Measurements from ENCODE around the gene RARG.
A peak's percentile ranks its signal among the peaks of the same experiment; 100 is the strongest.
"Not testable (repeated sequence)": the region's sequence is repeated elsewhere in the genome, so short reads cannot be mapped to it uniquely, and the experiment has no call there.

Gene RARG

GRCh38 chr12:53177447-53177846 is 54.6 kb downstream of the RARG start:
- H3K4me3 ChIP-seq (ENCODE audit: extremely low read depth, insufficient read depth, low read length, poor library complexity, severe bottlenecking); H3K27ac ChIP-seq (ENCODE audit: low read depth, low read length, severe bottlenecking); H3K36me3 ChIP-seq (ENCODE audit: control insufficient read depth, insufficient read depth, low read length); H3K9me3 ChIP-seq (ENCODE audit: control insufficient read depth, low read length): not testable (repeated sequence)
- H3K4me1 ChIP-seq (ENCODE audit: control insufficient read depth, insufficient read depth, low read length, poor library complexity, severe bottlenecking), result peaks cover 16% of the 10 kb centered on the region
- 100% methylated on average over 3 to 4 of the region's 6 CpGs for WGBS, 2 experiments (ENCODE audit: insufficient coverage in 2 of 2)

DNA sequence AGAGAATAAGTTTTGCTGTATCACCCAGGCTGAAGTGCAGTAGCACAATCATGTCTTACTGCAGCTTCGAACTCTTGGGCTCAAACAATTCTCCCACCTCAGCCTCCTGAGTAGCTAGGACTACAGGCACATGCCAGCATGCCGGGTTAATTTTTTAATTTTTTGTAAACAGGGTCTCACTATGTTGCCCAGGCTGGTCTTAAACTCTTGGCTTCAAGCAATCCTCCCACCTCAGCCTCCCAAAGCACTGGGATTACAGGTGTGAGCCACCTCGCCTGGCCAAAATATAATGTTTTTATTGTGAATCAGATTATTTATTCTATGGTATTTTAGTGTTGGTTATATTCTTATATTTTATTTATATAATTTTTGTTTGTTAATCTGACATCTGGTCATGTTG is 55.3 kb downstream of the RARG start:
- H3K27ac ChIP-seq (ENCODE audit: low read depth, low read length, severe bottlenecking), result no peak overlapping the region
- no peak overlapping the region for H3K4me3 ChIP-seq (ENCODE audit: extremely low read depth, insufficient read depth, low read length, poor library complexity, severe bottlenecking)
- peaks cover 15% of the 10 kb centered on the region for H3K4me1 ChIP-seq (ENCODE audit: control insufficient read depth, insufficient read depth, low read length, poor library complexity, severe bottlenecking)
- 100% methylated on average over 2 of the region's 3 CpGs for WGBS, 2 experiments (ENCODE audit: insufficient coverage in 2 of 2)
- no peaks in the 10 kb centered on the region for H3K9me3 ChIP-seq (ENCODE audit: control insufficient read depth, low read length)
- peaks cover 4% of the 10 kb centered on the region for H3K36me3 ChIP-seq (ENCODE audit: control insufficient read depth, insufficient read depth, low read length)

DNA sequence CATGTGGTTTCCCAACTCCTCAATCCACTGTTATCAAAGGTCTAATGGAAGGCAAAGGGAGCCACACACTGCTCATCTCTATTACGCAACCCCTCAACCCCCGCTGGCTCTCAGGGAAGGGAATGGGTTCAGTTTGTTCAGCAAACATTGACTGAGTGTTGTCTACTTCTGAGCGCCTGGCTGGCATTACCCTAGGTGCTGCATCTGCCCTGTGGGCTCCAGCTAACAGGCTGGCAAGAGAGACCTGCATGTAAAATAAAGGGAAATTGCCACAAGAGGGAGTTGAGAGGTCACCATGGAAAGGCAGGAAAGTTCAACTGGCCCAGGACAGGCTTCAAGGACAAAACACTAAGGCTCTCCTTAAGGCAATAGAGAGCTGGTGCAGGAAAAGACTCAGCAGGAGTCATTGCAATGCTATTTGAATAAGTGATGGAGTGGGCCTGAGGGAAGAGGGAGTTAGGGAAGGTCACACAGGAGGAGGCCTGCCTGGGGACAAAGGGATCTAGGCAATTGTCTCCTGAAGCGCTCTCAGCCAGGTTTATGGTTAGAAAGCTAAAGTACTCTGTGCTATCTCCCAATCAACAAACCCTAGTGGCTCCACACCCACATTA is 57.0 kb downstream of the RARG start:
- 17 to 26% methylated on average over 1 to 4 of the region's 4 CpGs for WGBS, 2 experiments (ENCODE audit: insufficient coverage in 2 of 2)
- peak overlapping the region; percentile 58 for H3K27ac ChIP-seq (ENCODE audit: low read depth, low read length, severe bottlenecking)
- H3K36me3 ChIP-seq (ENCODE audit: control insufficient read depth, insufficient read depth, low read length), result peaks cover 10% of the 10 kb centered on the region
- H3K4me1 ChIP-seq (ENCODE audit: control insufficient read depth, insufficient read depth, low read length, poor library complexity, severe bottlenecking), result peaks cover 20% of the 10 kb centered on the region
- H3K4me3 ChIP-seq (ENCODE audit: extremely low read depth, insufficient read depth, low read length, poor library complexity, severe bottlenecking), result no peak overlapping the region
- no peaks in the 10 kb centered on the region for H3K9me3 ChIP-seq (ENCODE audit: control insufficient read depth, low read length)

- peaks cover 20% of the 10 kb centered on the region for H3K4me1 ChIP-seq (ENCODE audit: control insufficient read depth, insufficient read depth, low read length, poor library complexity, severe bottlenecking)
- H3K4me3 ChIP-seq (ENCODE audit: extremely low read depth, insufficient read depth, low read length, poor library complexity, severe bottlenecking), result no peak overlapping the region
- WGBS, 2 experiments (ENCODE audit: insufficient coverage in 2 of 2), result 76 to 87% methylated on average over 4 to 8 of the region's 10 CpGs
Measured at GRCh38 chr12:53173085-53173715, 58.8 kb downstream of the RARG start.

DNA sequence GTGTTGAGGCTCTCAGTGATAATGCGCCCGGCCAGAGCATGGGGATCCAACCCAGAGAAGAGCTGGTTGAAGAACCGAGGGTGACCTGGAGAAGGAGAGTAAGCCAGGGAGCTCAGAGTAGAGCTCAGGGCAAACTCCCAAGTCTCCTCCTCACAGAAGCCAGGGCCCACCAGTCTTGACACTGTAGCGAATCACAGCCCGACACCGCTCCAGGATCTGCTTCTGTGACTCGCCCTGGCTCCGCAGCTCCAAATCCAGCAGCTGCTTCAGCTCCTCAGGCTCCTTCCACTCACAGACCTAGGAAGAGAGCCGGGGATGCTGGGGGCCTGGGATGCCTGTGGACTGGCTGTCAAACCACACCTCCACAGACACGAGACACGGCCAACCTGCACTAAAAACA is 59.7 kb downstream of the RARG start:
- Histone ChIP-seq H3K27ac (ENCODE audit: low read depth, low read length, severe bottlenecking) (no peak overlapping the region), H3K4me3 (ENCODE audit: extremely low read depth, insufficient read depth, low read length, poor library complexity, severe bottlenecking) (no peak overlapping the region), H3K4me1 (ENCODE audit: control insufficient read depth, insufficient read depth, low read length, poor library complexity, severe bottlenecking) (peaks cover 20% of the 10 kb centered on the region), H3K9me3 (ENCODE audit: control insufficient read depth, low read length) (no peaks in the 10 kb centered on the region), H3K36me3 (ENCODE audit: control insufficient read depth, insufficient read depth, low read length) (peaks cover 15% of the 10 kb centered on the region)
- WGBS, 2 experiments (ENCODE audit: insufficient coverage in 2 of 2), result 94 to 100% methylated on average over 2 to 8 of the region's 11 CpGs

More at GRCh38 chr12:53173085-53173715, 58.8 kb downstream of the RARG start:
- H3K9me3 ChIP-seq (ENCODE audit: control insufficient read depth, low read length), result no peaks in the 10 kb centered on the region
- H3K36me3 ChIP-seq (ENCODE audit: control insufficient read depth, insufficient read depth, low read length), result peaks cover 15% of the 10 kb centered on the region
- H3K27ac ChIP-seq (ENCODE audit: low read depth, low read length, severe bottlenecking), result no peak overlapping the region

DNA sequence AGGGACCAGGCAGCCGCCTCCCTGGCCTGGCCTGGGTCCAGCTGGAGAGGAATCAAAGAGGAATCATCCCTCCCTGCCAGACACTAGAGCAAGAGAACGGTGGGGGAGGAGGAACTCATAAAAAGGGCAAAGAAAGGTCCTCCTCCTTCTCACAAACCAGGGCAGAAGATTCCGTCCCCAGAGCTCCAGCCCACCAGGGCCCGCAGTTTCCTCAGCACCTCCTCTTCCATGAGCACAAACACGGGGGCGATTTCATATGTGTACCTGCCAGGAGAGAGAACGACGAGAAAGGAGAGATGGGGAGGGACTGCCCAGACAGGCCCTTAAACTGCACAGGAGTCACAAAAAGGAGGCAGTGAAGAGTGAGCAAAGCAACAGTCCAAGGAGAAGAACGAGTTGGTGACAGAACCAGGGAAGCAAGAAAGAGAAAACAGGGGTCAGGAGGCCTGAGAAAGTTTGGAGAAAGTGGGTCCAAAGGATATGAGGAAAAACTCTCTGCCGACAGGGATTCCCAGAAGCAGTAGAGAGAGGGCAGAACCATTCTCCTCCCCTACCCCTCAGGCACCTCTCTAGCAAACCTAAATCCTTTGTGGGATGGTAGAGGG is 60.2 kb downstream of the RARG start:
- Histone ChIP-seq H3K4me3 (ENCODE audit: extremely low read depth, insufficient read depth, low read length, poor library complexity, severe bottlenecking) (no peak overlapping the region), H3K9me3 (ENCODE audit: control insufficient read depth, low read length) (no peaks in the 10 kb centered on the region), H3K4me1 (ENCODE audit: control insufficient read depth, insufficient read depth, low read length, poor library complexity, severe bottlenecking) (peaks cover 20% of the 10 kb centered on the region), H3K27ac (ENCODE audit: low read depth, low read length, severe bottlenecking) (no peak overlapping the region), H3K36me3 (ENCODE audit: control insufficient read depth, insufficient read depth, low read length) (peaks cover 15% of the 10 kb centered on the region)
- 83 to 93% methylated on average over 5 to 9 of the region's 10 CpGs for WGBS, 2 experiments (ENCODE audit: insufficient coverage in 2 of 2)

GRCh38 chr12:53170876-53171724 is 60.9 kb downstream of the RARG start:
- H3K9me3 ChIP-seq (ENCODE audit: control insufficient read depth, low read length), result no peaks in the 10 kb centered on the region
- WGBS, 2 experiments (ENCODE audit: insufficient coverage in 2 of 2), result 87 to 97% methylated on average over 8 to 12 of the region's 14 CpGs
- no peak overlapping the region for H3K4me3 ChIP-seq (ENCODE audit: extremely low read depth, insufficient read depth, low read length, poor library complexity, severe bottlenecking)
- H3K4me1 ChIP-seq (ENCODE audit: control insufficient read depth, insufficient read depth, low read length, poor library complexity, severe bottlenecking), result peaks cover 20% of the 10 kb centered on the region
- no peak overlapping the region for H3K27ac ChIP-seq (ENCODE audit: low read depth, low read length, severe bottlenecking)
- peaks cover 15% of the 10 kb centered on the region for H3K36me3 ChIP-seq (ENCODE audit: control insufficient read depth, insufficient read depth, low read length)

GRCh38 chr12:53170215-53170614 is 61.8 kb downstream of the RARG start:
- Histone ChIP-seq H3K36me3 (ENCODE audit: control insufficient read depth, insufficient read depth, low read length) (peaks cover 15% of the 10 kb centered on the region), H3K9me3 (ENCODE audit: control insufficient read depth, low read length) (no peaks in the 10 kb centered on the region), H3K4me1 (ENCODE audit: control insufficient read depth, insufficient read depth, low read length, poor library complexity, severe bottlenecking) (peaks cover 20% of the 10 kb centered on the region), H3K4me3 (ENCODE audit: extremely low read depth, insufficient read depth, low read length, poor library complexity, severe bottlenecking) (no peak overlapping the region), H3K27ac (ENCODE audit: low read depth, low read length, severe bottlenecking) (no peak overlapping the region)
- 81 to 89% methylated on average over 5 to 8 of the region's 8 CpGs for WGBS, 2 experiments (ENCODE audit: insufficient coverage in 2 of 2)

- 95 to 100% methylated on average over 3 to 6 of the region's 7 CpGs for WGBS, 2 experiments (ENCODE audit: insufficient coverage in 2 of 2)
- Histone ChIP-seq H3K9me3 (ENCODE audit: control insufficient read depth, low read length) (no peaks in the 10 kb centered on the region), H3K4me1 (ENCODE audit: control insufficient read depth, insufficient read depth, low read length, poor library complexity, severe bottlenecking) (peaks cover 17% of the 10 kb centered on the region), H3K36me3 (ENCODE audit: control insufficient read depth, insufficient read depth, low read length) (peaks cover 15% of the 10 kb centered on the region), H3K27ac (ENCODE audit: low read depth, low read length, severe bottlenecking) (no peak overlapping the region), H3K4me3 (ENCODE audit: extremely low read depth, insufficient read depth, low read length, poor library complexity, severe bottlenecking) (no peak overlapping the region)
Measured at GRCh38 chr12:53169644-53170043, 62.4 kb downstream of the RARG start.

DNA sequence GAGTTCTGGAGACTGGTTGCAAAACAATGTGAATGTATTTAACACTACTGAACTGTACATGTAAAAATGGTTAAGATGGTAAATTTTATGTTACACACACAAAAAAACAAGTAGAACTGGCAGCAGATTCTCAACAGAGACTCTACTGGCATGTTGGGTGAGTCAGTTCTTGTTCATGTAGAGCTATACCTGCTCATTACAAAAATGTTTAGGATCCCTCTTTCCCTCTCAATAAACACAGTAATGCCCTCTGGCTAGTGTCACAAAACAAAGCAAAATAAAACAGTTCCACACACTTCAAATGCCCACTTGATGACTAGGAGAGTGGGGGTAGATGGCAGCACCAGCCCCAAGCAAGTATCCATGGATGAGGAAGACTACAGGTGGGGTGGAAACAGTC is 65.2 kb downstream of the RARG start:
- no peaks in the 10 kb centered on the region for H3K9me3 ChIP-seq (ENCODE audit: control insufficient read depth, low read length)
- peaks cover 13% of the 10 kb centered on the region for H3K36me3 ChIP-seq (ENCODE audit: control insufficient read depth, insufficient read depth, low read length)

More for the DNA sequence above, 65.2 kb downstream of the RARG start:
- no peak overlapping the region for H3K4me3 ChIP-seq (ENCODE audit: extremely low read depth, insufficient read depth, low read length, poor library complexity, severe bottlenecking)
- H3K27ac ChIP-seq (ENCODE audit: low read depth, low read length, severe bottlenecking), result no peak overlapping the region
- peaks cover 5% of the 10 kb centered on the region for H3K4me1 ChIP-seq (ENCODE audit: control insufficient read depth, insufficient read depth, low read length, poor library complexity, severe bottlenecking)

Data from mesodermal cell (in vitro differentiated cells).